Measurements from ENCODE around the gene NEMP2. TPM values are rescaled to one million over a fixed set of nuclear protein-coding genes. Genes with fewer than 3 reads are reported as not detected.

Gene NEMP2, protein sequence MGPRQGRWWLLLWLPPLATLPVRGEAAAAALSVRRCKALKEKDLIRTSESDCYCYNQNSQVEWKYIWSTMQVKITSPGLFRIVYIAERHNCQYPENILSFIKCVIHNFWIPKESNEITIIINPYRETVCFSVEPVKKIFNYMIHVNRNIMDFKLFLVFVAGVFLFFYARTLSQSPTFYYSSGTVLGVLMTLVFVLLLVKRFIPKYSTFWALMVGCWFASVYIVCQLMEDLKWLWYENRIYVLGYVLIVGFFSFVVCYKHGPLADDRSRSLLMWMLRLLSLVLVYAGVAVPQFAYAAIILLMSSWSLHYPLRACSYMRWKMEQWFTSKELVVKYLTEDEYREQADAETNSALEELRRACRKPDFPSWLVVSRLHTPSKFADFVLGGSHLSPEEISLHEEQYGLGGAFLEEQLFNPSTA
- 10 to 100 TPM; 12.1 to 15.3 (median 13.5) TPM for polyA plus RNA-seq (ENCODE audit: insufficient read length in 3 of 3)

DNA sequence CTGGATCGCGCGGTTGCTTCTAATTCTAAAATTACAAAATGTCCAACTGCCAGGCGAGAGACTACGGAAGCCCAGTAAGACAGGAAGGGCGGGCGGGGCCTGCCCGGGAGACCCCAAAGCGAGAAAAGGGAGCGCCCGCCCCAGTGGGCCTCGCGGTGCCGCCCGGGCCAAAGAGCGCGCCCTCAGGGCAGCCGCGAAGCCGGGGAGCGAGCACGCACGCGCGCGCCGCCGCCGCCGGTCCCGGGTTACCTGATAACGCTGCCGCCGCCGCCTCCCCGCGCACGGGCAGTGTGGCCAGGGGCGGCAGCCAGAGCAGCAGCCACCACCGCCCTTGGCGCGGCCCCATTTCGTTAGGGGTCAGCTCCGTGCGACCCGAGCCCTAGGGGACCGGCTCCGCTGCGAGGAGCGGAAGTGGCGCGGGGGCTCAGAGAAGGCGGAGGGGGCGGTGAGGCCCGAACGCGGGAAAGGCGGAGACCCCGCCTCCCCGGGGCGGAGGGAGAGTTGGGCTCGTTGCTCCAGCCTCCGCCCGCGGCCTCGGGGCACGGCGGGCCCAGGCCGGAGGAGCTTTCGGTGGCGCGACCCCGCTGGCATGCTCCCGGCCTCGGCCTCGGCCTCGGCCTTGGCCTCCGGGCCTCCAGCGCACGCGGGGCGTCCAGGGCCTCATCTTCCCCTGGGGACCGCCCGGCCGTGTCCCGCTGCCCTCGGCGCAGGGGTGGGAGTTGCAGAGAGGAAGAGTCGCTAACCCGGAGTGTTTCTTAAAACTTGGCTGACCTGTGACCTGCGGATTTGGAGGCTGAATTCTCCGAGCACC is at the start of gene NEMP2:
TSS of gene NEMP2 (minus strand) at position 413 of the 811 bp plus-strand sequence. CDS start at position 346, 67 bp downstream.
- peak in 1 of 3 donors; percentile 66 for DNase-seq (ENCODE audit: low read depth in 3 of 3, low spot score in 2 of 3)

DNA sequence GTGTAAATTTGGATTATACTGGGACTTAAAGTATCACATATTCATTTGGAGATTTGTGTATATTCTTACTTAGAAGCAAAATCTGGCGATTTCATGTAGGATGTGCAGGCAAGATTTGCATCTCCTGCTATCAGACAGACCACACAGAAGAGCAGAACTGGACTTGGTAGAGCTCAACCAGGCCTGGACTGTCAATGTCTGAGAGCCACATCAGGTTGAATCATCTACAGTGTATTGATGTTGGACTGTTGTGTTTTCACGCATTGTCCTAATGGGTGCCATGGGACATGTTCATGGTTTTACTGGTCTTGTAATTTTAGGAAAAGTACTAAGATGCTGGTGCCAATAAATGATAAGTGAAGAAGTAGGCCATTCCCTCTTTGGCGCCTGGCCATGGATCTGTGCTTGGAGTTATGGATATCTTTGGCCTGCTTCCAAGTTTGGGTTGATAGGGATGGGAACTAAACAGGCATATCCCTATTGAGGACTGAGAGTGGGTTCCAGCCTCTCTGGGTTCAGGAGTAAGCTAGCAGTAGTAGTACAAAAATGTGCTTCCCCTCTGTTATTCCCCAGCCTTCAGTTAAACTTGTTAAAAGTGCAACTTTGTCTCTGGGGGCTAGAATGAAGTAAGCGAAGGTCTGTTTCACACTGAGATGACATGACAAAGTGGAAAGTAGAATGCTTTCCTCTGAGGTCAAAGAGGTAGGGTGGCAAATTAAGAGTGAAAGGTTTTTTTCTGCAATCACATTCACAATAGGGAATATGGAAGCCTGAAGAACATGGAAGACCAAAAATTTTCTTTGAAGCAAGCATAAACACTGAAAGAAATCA is 49.2 kb upstream of the NEMP2 start:
- no peak for DNase-seq (ENCODE audit: low read depth in 3 of 3, low spot score in 2 of 3)

DNA sequence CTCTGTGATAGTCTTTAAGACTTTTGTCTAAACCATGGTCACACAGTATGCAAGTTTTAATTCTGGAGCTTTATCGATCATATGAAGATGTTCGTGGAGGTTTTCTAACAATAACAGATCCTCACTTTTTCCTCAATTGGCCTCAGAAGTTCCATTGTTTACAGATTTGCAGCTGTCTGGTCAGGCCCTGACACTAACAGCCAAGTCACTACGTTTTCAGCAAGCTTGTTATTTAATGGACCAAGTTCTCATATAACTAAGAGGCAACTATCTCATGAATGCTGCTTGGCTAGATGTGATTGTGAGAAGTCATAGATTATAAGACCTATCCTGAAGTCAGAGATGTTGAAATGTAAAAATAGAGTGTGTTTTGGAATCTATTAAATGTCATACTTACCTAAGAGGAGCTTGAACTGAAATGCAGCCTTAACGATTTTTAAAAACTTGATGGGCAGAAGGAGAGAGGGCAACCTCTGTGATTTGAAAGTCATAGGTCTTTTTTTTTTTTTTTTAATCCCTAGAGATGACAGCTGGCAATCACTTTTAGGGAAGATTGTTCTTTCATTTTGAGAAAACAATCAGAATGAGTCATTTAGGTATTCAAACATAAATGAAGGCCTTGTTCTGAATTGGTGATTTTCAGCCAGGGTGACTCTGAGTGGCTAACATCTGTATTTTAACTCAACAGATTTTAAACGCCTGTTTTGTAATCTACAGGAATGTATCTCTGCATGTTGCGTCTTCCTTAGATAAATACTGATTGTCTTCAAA is 48.4 kb upstream of the NEMP2 start:
- no peak for DNase-seq (ENCODE audit: low read depth in 3 of 3, low spot score in 2 of 3)

DNA sequence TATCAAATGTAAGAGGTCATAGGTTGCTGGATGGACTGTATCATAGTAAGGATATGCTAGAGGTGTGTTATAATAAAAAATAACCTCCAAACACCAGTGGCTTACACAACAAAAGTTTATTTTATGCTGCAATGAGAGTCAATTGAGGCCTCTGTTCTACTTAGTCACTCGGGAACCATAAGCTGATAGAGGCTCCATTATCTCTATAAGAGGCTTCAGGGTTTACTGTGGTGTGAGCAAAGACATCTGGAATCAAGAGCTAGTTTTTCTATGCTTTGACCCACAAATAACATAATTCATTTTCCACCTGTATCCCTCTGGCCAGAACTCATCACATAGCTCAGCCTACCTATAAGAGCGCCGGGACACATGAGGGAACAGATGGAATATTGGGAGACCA is 47.5 kb upstream of the NEMP2 start:
- no peak for DNase-seq (ENCODE audit: low read depth in 3 of 3, low spot score in 2 of 3)

DNA sequence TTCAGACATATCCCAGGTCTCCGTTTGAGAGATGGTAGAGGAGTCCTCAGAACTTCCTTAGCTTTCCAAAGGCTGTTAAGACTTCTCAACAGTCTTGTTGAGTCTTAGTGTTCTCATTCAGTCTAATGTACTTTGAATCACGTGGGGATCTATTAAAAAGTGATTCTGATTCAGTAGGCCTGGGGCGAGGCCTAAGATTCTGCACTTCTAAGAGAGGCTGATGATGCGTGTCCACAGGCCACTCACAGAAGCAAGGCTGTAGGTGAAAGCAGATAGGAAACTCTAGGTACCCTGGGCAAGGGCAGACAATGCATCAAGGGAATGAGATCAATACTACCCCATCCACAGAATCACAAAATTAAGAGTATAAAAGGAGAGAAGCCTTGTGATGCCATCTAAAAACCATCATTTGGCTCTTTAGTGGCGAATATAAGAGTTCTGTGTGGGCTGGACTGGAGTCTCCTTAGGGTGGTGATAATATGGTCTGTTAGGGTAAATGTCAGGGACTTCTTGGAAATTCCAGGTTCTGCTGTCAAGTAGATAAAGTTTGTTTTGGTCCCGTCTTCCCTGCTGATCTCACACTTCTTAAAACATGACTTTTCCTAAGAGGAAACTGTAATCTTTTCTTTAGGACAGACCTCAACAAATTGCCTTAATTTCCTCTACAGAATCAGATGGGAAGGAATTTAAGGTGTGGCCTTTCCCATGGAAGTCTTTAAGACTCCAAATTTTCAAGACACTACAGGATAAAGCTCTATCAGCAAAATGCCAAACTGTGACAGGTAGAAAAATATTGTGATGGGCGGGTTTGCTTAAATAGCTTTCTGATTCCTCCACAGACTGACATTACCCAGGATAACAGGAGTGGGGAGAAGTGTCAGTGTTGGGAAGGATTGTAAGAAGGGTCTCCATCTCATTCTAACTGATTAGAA is 45.7 kb upstream of the NEMP2 start:
- no peak for DNase-seq (ENCODE audit: low read depth in 3 of 3, low spot score in 2 of 3)

DNA sequence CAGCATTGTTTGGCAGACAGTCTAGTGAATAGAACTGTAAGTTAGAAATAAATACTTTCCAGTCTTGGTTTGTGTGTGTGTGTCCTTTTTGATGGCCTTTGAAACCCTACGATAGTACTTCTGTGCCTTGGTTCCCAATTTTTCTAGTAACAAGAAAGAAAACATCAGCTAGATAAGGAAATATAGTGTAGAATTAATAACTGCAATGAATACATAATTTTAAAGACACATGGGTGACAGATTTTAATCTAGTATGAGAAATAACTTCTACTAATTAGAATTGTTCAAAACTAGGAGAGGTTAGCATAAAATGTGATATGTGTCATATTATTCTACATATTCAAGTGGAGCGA is 44.5 kb upstream of the NEMP2 start:
- DNase-seq (ENCODE audit: low read depth in 3 of 3, low spot score in 2 of 3) = no peak

DNA sequence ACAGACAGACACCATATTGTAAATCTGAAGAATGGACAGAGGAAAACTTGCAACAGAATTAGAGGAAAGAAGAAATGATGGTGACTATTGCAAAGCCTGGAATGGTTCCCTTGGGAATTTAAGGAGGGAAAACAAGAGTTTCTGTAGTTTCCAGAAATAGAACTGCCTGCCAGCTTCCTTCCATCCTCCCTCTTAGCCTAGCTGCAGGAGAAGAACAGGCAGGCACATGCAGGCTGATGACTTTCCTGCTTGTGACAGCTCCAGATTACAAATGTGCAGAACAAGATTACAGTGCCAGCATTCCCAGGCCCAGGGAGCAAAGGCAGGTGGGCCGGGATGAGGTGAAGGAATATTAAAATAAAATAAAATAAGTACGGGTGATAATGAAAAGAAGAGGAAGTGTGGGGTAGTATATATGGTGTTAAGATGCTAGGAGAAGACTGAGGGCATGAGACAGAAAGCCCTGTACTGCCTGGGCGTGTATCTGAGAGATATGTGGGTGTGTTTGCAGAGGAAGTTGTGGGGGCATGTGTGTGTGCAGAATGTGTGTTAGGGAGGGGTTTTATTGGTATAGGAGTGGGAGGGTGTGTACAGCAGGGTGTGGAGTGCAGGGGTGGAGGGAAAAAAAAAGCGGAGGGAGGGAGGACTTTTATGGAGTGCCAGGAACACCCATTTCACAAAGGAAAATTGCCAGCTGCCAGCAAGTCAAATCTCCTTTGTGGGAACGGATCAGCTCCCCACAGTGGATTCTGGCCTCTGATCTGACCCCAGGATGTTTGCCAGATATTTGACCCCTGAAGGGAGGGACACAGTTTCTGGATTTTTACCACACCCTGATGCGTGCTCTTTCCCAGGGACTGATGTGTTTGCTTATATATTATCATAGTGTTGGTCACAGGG is 43.9 kb upstream of the NEMP2 start:
- DNase-seq (ENCODE audit: low read depth in 3 of 3, low spot score in 2 of 3) = no peak

DNA sequence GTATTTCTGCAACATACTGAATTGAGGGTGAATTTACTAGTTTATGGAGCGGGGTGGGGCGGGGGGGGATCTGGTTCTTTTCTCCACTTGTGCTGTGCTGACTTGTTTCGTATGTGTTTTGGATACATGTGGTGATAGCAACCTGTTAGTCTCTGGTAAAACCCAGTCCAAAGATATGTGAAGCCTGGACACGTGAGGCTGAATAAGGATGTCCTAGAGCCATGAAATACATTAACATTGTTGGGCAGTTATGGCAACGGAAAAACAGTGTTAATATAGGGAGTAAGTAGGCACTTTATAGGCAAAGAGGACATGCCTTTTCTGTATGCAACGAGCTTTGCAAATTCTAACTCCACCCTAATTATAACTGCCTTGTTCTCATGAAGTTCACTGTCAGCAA is 42.1 kb upstream of the NEMP2 start:
- no peak for DNase-seq (ENCODE audit: low read depth in 3 of 3, low spot score in 2 of 3)

DNA sequence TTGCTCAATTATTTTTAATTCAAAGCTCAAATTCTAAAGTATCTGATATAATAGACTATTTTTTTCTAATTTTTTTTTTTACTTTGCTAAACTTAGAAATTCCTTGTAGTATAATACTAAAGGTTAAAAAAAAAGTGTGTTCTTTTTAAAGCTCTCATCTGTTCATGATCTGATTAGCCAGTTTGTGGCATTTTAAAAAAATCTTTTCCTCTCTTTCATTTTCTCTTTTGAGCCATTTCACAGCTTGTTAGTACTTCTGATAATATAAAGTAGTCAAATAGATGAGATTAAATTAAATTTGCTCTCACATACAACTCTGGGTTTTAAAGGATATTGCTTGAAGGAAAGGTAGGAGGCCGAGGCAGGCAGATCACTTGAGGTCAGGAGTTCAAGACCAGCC is 40.7 kb upstream of the NEMP2 start:
- no peak for DNase-seq (ENCODE audit: low read depth in 3 of 3, low spot score in 2 of 3)

DNA sequence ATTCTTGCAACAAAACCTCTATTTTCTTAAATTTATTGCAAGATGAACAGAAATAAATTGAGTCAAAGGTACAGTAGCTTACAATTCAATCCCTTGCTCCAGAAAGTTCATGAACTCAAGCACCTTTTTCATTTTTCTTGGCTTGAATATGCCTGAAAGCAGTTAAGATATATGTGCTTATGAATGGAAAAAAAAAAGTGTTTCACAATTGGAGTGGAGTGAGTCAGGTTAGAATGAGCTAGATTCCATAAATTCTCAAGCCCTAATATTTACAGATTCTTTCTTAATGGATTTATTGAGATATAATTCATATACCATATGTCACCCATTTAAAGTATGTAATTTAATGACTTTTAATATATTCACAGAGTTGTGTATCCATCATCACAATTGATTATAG is 39.6 kb upstream of the NEMP2 start:
- no peak for DNase-seq (ENCODE audit: low read depth in 3 of 3, low spot score in 2 of 3)

DNA sequence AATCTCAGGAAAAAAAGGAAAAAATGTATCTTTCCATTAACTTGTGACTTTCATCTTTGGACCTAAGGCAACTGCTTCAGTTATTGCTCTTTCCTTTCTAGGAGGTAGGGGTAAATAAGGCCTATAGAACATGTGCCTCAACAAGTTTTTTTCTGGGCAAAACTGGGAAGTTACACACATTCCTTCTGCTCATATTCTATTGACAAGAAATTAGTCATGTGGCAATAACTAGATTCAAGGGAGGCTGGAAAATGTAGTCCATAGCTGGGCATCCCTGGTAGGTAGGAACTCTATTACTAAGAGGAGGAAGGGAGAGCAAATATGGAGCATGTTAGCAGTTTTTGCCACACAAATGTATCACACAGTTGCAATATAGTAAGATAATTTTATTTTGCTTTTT is 37.7 kb upstream of the NEMP2 start:
- DNase-seq (ENCODE audit: low read depth in 3 of 3, low spot score in 2 of 3) = no peak

DNA sequence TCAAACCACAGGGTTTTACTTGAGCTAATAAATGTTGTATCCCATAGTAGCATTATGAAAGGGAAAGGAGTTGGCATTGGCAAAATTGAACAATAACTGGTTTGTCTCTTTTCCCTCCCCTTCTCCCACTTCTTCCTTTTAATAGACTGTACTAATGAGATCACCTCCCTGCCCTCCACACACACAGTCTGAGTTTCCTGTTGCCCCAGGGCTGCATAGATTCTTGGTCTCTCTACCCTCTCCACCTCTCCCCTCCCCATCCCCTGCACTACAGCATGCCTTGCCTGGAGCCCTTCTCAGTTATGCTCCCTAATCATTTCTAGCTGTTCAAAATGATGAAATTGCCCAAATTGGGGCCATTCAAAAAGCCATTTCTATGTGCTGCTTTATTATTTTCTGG is 37.2 kb upstream of the NEMP2 start:
- no peak for DNase-seq (ENCODE audit: low read depth in 3 of 3, low spot score in 2 of 3)

DNA sequence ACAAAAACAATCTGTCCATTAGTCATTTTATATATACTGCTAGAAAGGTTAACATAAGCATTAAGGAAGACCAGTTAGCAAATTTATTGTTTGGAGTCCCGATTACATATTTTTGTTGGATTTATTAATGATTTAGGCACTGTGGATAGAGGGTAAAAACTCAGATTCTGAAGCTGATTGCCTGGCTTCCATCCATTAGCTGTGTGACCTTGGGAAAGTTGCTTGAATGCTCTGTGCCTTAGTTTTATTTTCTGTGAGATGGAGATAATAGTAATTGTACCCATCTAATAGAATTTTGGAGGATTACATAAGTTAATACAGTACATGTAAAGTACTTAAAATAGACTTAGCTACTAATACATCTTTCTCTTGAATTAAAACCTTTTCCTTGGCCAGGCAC is 36.3 kb upstream of the NEMP2 start:
- no peak for DNase-seq (ENCODE audit: low read depth in 3 of 3, low spot score in 2 of 3)

DNA sequence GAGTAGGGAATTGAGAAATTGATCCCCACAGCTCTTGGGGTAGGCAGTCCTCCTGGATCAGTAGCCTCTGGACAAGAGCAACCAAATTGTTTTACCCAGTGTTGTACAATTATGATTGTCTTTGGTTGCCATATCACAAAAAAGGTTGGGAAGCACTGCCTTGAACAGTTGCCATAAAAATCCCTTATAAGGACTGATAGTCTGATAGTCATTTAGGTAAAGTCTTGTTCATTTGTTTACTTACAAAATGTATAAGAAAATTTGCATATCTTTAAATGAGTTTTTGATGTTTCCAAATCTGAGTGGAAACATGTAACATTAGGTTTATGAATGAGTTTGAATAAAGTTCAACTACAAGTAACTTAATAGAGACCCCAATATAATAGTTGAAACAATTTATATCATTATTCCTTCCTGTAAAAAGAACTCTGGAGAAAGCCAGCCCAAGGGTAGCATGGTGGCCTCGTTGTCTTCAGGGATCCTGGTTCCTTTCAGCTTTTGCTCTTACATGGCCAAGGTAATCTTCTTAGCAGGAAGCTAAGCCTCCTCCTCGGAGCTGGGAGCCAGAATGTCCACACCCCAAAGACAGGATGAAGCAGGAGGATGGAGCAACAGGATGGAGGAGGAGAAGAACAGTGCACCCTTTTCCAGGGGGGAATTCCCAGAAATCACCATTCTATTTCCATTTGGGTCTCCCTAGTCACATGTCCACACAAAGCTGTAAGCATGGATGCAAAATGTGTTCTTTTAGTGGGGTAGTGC is 35.7 kb upstream of the NEMP2 start:
- no peak for DNase-seq (ENCODE audit: low read depth in 3 of 3, low spot score in 2 of 3)

DNA sequence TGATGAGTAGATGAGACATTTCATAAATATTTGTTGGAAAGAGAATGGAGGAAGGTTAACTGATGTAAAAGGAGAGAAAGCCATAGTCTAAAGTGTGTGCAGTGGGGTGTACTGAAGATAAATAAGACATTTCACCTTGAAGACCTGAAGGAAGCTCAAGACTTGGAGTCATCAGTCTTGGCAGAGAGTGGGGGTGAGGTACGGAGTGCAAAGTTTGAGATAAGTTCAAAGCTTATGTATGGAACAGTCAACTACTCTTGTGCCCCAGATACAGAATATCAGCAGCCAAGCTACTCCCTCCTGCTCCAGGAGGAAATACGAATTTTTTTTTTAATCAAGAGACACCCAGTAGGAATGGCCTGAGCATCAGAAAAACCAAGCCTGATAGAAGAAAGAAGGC is 30.3 kb upstream of the NEMP2 start:
- DNase-seq (ENCODE audit: low read depth in 3 of 3, low spot score in 2 of 3) = no peak

DNA sequence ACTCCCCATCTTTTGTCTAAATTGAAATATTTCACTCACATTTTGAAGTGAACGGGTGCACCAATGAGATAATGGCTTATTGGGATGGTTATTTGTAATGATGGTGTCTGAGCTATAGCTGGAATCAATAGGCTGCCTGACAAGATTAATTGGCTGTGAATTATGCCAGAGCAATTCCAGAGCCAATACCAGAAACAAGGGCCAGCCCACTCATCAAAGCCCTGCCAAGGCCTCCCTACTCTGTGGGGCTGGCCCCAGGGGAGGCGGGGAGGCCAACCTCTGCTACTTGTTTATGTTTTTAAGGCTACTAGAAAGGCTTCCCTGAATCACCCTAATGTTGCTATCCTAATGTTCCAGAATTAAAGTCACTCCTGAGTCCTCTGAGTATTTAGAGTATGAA is 29.1 kb upstream of the NEMP2 start:
- no peak for DNase-seq (ENCODE audit: low read depth in 3 of 3, low spot score in 2 of 3)

DNA sequence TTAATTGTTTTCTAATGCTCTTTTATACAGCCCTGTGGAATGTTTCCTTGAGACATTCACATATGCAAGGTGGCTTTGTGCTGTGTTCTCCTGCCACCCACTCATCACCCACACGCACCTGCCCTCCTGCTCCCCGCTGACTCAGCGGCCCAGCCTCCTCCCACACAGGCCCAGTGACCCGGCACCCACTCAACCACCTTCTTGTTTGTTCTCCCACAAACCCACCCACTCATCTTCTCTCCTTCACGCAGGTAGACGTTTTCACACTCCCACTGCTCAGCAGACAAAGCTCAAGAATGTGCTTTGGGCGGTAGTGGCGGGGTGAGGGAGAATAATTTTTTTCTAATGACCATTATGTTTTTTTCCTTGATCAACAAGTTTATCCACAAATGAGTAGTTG is 28.6 kb upstream of the NEMP2 start:
- DNase-seq (ENCODE audit: low read depth in 3 of 3, low spot score in 2 of 3) = no peak

DNA sequence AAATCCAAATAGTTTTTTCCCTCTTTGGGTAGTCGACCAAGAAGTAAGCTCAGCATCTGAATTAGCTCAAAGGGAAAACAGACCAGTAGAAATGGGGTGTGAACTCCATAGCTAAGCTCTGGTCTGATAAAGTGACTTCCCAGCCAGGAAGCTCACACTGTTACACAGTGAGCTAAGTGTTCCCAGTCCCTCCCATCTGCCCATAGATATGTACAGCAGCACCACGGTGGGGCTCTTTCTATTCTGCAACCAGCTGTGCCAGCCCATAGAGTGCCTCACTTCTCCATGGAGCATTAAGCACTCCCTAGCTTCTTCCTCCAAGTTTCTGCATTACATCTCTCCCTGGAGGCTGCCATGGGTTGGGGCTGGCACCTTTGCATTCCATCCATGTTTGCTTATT is 27.6 kb upstream of the NEMP2 start:
- no peak for DNase-seq (ENCODE audit: low read depth in 3 of 3, low spot score in 2 of 3)
